AG04450 (cell line): ENCODE data around the gene DIP2C. TPM values are rescaled to one million over a fixed set of nuclear protein-coding genes. Genes with fewer than 3 reads are reported as not detected.

Experiments
- CTCF ChIA-PET: fragments of 300-600, 350-600 bp; formaldehyde crosslinking; extraction: SDS; loops from one replicate; lab custom pipeline; 2022; ENCODE audit warnings: antibody characterized with exemption, inconsistent platforms; lab: Charles Lee
- POLR2A ChIA-PET: fragments of 350-600 bp; formaldehyde crosslinking; extraction: SDS; loops from one replicate; lab custom pipeline; 2021; ENCODE audit warnings: antibody characterized with exemption, inconsistent platforms; lab: Yijun Ruan, JAX
- DNase-seq: peaks from one replicate; pipeline ENCODE4 v3.0.0-alpha.2; 2011; ENCODE audit warnings: low read depth, low spot score
- H3K27ac ChIP-seq: one replicate; pipeline ENCODE4 v1.5.1; 2012; ENCODE audit warnings: low read depth, low read length, control low read depth
- H3K27me3 ChIP-seq: one replicate; pipeline ENCODE4 v1.6.0; 2012; ENCODE audit warnings: low read length; ENCODE audit not compliant: control insufficient read depth, insufficient read depth
- H3K4me3 ChIP-seq: 2 replicates; pipeline ENCODE4 v1.5.1; 2011; ENCODE audit warnings: mild to moderate bottlenecking, low read depth, low read length, control low read depth
- H3K9me3 ChIP-seq: 2 replicates; pipeline ENCODE4 v1.5.1; 2012; ENCODE audit warnings: low read length; ENCODE audit not compliant: control insufficient read depth, insufficient read depth
- polyA plus RNA-seq: library from polyadenylated mRNA; depleted of rRNA; stranded (reverse); fragments of >200 nt; gene quantifications from 2 replicates; pipeline ENCODE4 v1.2.3, GENCODE V29; 2011
- TF ChIP-seq, protein P1 (sequence below): IDR thresholded peaks from 2 replicates; pipeline ENCODE4 v1.5.1; 2011; ENCODE audit warnings: low read depth, low read length, control low read depth, inconsistent platforms

DIP2C gene
- polyA plus RNA-seq, 1 experiment, result 9.6 TPM

DNA sequence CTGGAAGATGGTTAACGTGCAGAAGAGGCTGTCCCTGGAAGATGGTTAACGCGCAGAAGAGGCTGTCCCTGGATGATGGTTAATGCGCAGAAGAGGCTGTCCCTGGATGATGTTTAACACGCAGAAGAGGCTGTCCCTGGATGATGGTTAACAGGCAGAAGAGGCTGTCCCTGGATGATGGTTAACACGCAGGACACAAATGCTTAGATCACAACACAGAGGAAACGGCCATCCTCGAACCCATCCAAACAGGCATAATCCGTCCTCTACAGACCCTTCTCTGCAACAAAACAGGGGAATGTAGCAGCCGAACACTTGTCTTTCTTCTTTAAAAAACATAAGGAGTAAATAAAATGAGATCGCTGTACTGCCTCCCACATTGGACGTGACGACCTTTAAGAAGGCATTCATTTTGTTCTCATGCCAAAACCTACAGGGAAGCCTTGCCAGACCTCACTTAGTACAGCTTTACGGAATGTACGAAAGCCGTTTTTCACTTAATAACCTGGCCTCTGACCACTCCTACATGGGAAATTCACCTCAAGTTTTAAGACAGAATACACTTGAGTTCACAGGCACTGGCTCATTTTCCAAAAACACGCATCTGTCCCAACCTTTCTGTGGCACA is 309.0 kb downstream of the DIP2C start:
- ChIA-PET POLR2A (no interaction called here), CTCF (no interaction called here)

DNA sequence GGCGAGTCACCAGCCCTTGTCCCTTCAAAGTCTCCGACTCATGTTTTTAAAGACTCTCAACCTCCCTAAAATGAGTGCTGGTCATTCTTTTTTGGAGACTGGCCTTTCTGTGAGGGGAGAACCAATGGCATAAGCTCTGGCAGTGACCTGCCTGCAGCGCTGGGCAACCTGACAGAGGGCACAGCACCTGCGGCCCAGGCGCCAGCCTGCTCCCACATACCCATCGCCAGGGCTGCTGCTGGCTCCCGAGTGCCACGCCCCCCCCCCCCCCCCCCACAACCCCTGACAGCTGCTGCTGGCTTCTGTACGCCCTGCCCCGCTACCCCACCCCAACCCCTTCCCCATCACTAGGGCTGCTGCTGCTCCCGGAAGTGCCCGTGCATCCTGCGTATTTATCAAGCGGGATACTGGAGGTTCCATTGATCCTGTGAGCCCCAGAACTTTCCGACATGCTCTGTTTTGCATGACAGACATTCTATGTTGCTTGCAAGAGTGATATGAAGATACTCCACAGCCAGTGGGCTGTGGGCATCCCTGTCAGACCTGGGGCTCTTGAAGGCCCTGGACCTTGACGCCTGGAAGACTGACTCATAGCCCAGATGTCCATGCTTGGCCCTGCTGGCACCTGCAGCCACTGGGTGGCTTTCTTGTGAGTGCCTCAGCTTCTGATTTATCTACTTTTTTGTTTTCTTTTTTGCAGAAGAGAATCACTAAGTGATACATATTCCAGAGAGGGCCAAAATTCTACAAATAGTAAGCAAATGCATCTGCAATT is 310.4 kb downstream of the DIP2C start:
- Histone ChIP-seq H3K4me3 (no peak overlapping the region), H3K27ac (no peak overlapping the region), H3K9me3 (peaks cover 11% of the 10 kb centered on the region; the same call in 1 of the 2 replicates), H3K27me3 (no peaks in the 10 kb centered on the region)
- TF ChIP-seq, protein P1, sequence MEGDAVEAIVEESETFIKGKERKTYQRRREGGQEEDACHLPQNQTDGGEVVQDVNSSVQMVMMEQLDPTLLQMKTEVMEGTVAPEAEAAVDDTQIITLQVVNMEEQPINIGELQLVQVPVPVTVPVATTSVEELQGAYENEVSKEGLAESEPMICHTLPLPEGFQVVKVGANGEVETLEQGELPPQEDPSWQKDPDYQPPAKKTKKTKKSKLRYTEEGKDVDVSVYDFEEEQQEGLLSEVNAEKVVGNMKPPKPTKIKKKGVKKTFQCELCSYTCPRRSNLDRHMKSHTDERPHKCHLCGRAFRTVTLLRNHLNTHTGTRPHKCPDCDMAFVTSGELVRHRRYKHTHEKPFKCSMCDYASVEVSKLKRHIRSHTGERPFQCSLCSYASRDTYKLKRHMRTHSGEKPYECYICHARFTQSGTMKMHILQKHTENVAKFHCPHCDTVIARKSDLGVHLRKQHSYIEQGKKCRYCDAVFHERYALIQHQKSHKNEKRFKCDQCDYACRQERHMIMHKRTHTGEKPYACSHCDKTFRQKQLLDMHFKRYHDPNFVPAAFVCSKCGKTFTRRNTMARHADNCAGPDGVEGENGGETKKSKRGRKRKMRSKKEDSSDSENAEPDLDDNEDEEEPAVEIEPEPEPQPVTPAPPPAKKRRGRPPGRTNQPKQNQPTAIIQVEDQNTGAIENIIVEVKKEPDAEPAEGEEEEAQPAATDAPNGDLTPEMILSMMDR, result no peak
- DNase-seq, result no peak
- CTCF ChIA-PET, result no interaction called here
- POLR2A ChIA-PET, result no interaction called here

More for the DNA sequence above, 309.0 kb downstream of the DIP2C start:
- no peak for DNase-seq
- Histone ChIP-seq H3K4me3 (no peak overlapping the region), H3K27ac (no peak overlapping the region), H3K9me3 (peaks cover 11% of the 10 kb centered on the region; the same call in 1 of the 2 replicates), H3K27me3 (no peaks in the 10 kb centered on the region)
- TF ChIP-seq, protein P1, result no peak

- H3K27ac ChIP-seq, result no peak overlapping the region
- H3K9me3 ChIP-seq, result peaks cover 11% of the 10 kb centered on the region; the same call in 1 of the 2 replicates
- TF ChIP-seq, protein P1, result no peak
- no peaks in the 10 kb centered on the region for H3K27me3 ChIP-seq
- no peak for DNase-seq
- CTCF ChIA-PET, result no interaction called here
- H3K4me3 ChIP-seq, result no peak overlapping the region
- POLR2A ChIA-PET, result no interaction called here
These were observed 311.1 kb downstream of the DIP2C start for GRCh38 chr10:378230-378929.

- H3K9me3 ChIP-seq, result peaks cover 11% of the 10 kb centered on the region; the same call in 1 of the 2 replicates
- ChIA-PET CTCF (no interaction called here), POLR2A (no interaction called here)
- H3K4me3 ChIP-seq, result no peak overlapping the region
- H3K27ac ChIP-seq, result no peak overlapping the region
- TF ChIP-seq, protein P1, result no peak
- no peak for DNase-seq
- H3K27me3 ChIP-seq, result no peaks in the 10 kb centered on the region
These were observed 312.2 kb downstream of the DIP2C start for GRCh38 chr10:377228-377627.
